SH-SY5Y (cell line): ENCODE data around the gene FCER2.

ENCODE experiments used
- GATA2 ChIP-seq: IDR thresholded peaks from 2 replicates; pipeline ENCODE4 v1.6.1; 2011; ENCODE audit warnings: mild to moderate bottlenecking, low read depth, low read length
- GATA3 ChIP-seq: IDR thresholded peaks from 2 replicates; pipeline ENCODE4 v1.6.1; 2011; ENCODE audit warnings: low read depth, mild to moderate bottlenecking, low read length, moderate library complexity

DNA sequence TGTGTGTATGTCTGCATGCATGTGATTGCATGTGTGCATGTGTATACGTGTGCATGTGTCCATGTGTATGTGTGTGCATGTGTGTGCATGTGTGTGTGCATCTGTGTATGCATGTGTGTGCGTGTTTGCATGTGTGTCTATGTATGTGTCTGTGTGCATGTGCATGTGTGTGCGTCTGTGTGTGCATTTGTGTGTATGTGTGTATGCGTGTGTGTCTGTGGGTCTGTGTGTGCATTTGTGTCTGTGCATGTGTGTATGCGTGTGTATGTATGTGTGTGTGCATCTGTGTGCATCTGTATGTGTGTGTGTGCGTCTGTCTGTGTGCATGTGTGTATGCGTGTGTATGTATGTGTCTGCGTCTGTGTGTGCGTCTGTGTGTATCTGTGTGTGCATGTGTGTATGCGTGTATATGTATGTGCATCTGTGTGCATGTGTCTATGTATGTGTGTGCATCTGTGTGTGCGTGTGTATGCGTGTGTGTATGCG lies 62.0 kb downstream of the FCER2 start:
- TF ChIP-seq GATA2 (no peak), GATA3 (no peak)
